Mesodermal cell (in vitro differentiated cells): ENCODE measurements around the gene RSL1D1.

Source experiments
- H3K27ac ChIP-seq: 2 replicates; pipeline ENCODE4 v1.7.0; 2013; ENCODE audit warnings: mild to moderate bottlenecking, low read depth, low read length, moderate library complexity; ENCODE audit not compliant: severe bottlenecking
- H3K36me3 ChIP-seq: 2 replicates; pipeline ENCODE4 v1.7.1; 2013; ENCODE audit warnings: mild to moderate bottlenecking, low read length, moderate library complexity; ENCODE audit not compliant: control insufficient read depth, insufficient read depth
- H3K4me1 ChIP-seq: one replicate; pipeline ENCODE4 v1.7.1; 2013; ENCODE audit warnings: mild to moderate bottlenecking, low read length; ENCODE audit not compliant: insufficient read depth, control insufficient read depth, poor library complexity, severe bottlenecking
- H3K4me3 ChIP-seq: 2 replicates; pipeline ENCODE4 v1.7.0; 2013; ENCODE audit warnings: low read length, control low read depth, mild to moderate bottlenecking; ENCODE audit not compliant: insufficient read depth, poor library complexity, severe bottlenecking; ENCODE audit errors: extremely low read depth
- H3K9me3 ChIP-seq: 2 replicates; pipeline ENCODE4 v1.7.1; 2013; ENCODE audit warnings: mild to moderate bottlenecking, low read length, moderate library complexity; ENCODE audit not compliant: control insufficient read depth
- WGBS, 2 experiments: methylation state at CpG; one replicate each; pipeline ENCODE4 v1.1.5; 2013; ENCODE audit warnings: missing lambda C conversion rate in 2 of 2; ENCODE audit not compliant: insufficient coverage in 2 of 2; 5-methylcytosine and 5-hydroxymethylcytosine counted together

RSL1D1 gene

GRCh38 chr16:11876306-11876705 is 25.0 kb upstream of the RSL1D1 start:
- no peaks in the 10 kb centered on the region for H3K9me3 ChIP-seq
- H3K27ac ChIP-seq, result no peak overlapping the region
- H3K36me3 ChIP-seq, result peaks cover 79% of the 10 kb centered on the region
- H3K4me1 ChIP-seq, result peaks cover 6% of the 10 kb centered on the region
- no peak overlapping the region for H3K4me3 ChIP-seq
- 92 to 99% methylated on average over 9 to 11 of the region's 12 CpGs for WGBS, 2 experiments

GRCh38 chr16:11875721-11876120 is 24.4 kb upstream of the RSL1D1 start:
- WGBS, 2 experiments, result 94% methylated on average over 2 to 3 of the region's 5 CpGs

DNA sequence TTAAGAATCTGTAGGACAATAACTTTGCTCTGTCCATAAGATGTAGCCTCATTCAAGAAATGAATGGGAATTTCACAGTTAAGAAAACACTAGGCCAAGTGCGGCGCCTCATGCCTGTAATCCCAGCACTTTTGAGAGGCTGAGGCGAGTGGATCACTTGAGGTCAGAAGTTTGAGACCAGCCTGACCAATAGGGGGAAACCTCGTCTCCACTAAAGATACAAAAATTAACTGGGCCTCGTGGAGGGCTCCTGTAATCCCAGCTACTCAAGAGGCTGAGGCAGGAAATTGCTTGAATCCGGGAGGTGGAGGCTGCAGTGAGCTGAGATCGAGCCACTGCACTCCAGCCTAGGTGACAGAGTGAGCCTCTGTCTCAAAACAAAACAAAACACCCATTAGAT is 19.9 kb upstream of the RSL1D1 start:
- H3K9me3 ChIP-seq, result no peaks in the 10 kb centered on the region
- peak overlapping the region; percentile 18 for H3K27ac ChIP-seq
- peaks cover 70% of the 10 kb centered on the region for H3K36me3 ChIP-seq
- peaks cover 7% of the 10 kb centered on the region for H3K4me1 ChIP-seq
- 62 to 75% methylated on average over 5 to 6 of the region's 7 CpGs for WGBS, 2 experiments
- no peak overlapping the region for H3K4me3 ChIP-seq

More at GRCh38 chr16:11875721-11876120, 24.4 kb upstream of the RSL1D1 start:
- H3K27ac ChIP-seq, result no peak overlapping the region
- H3K36me3 ChIP-seq, result peaks cover 76% of the 10 kb centered on the region
- H3K4me1 ChIP-seq, result peaks cover 7% of the 10 kb centered on the region
- no peak overlapping the region for H3K4me3 ChIP-seq
- H3K9me3 ChIP-seq, result no peaks in the 10 kb centered on the region

DNA sequence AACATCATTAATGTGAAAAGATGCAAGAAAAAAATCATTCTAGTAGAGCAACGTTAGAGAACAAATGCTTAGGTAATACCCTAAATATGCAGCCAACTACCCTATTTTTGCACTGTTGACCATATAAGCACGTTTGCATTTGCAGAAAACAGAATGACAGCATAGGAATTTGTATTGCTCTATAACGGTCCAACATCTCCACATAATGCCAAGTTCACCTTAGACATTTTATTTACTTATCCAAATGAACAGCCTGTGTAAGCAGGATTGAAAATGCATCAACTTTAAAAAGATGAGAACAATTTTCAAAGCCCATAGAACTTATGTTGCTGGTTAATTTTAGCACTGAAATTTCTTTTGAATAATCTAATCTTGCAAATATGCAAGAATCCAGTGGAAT is 19.1 kb upstream of the RSL1D1 start:
- no peak overlapping the region for H3K4me3 ChIP-seq
- peaks cover 7% of the 10 kb centered on the region for H3K4me1 ChIP-seq
- H3K9me3 ChIP-seq, result no peaks in the 10 kb centered on the region
- peaks cover 62% of the 10 kb centered on the region for H3K36me3 ChIP-seq
- 100% methylated on average over 1 of the region's 3 CpGs for WGBS, 2 experiments
- no peak overlapping the region for H3K27ac ChIP-seq

DNA sequence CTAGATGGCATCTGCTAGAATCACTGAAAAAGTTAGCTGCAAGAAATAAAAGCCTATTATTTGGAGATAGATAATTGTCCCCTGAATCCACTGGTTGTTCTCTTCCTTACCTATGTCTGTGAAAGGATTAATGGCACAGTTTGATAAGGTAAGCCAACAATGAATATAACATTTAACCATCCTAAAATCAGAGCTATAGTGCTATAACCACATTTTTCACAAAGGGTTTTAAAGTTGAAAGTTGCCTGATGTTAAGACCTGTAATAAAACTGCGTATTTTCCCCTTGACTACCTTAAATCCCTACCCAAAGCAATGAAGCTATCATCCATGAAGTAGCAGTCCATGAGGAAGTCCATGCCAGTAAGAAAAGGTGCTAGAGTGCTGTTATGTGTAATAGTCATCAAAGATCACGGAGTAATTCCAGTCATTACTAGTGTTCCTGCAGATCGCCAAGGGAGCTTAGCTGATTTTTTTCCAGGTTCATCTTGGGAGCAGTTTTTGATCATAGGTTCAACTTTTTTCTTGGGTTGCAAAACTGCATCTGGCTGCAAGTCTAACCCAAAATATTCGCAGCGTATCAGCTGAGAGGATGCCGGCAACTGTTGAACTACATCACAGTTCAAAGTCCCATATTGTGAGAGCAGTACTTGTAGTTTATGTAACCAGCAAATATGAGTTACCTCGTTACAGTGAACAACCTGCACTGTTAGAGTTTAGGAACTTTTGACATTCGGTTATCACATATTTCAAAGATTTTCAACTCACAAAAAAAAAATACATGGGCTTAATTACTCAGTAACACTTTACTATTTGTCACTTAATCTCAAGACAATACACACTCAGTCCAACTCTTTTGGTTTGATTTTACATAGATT is 18.2 kb upstream of the RSL1D1 start:
- no peaks in the 10 kb centered on the region for H3K9me3 ChIP-seq
- H3K4me1 ChIP-seq, result peaks cover 7% of the 10 kb centered on the region
- H3K36me3 ChIP-seq, result peaks cover 54% of the 10 kb centered on the region
- no peak overlapping the region for H3K27ac ChIP-seq
- no peak overlapping the region for H3K4me3 ChIP-seq
- 95 to 98% methylated on average over 3 to 4 of the region's 8 CpGs for WGBS, 2 experiments

DNA sequence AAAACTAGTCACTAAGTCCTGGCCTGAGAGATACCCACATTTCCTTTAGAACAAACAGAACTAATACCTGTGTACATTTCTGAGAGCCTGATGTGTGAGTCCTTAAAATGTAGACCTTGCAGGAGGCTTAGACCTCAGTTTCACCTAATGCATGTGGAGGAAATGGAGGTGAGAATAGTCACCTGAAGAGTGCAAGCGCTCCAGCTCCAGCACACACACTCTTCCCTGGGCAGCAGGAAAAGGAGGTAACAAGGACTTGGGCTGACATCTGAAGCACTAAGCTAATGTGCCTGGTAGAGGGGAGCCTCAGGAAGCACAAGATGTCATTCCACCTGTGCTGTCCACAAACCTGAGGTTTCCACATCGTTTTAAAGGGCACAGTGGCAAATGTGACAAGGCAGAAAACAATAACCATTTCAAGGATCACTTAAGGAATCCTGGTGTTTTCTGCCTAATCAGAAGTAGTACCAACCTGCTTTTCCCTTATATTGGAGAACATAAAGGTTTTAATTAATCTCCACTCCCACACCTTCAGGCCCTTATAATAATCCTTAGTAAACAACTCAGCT is 17.2 kb upstream of the RSL1D1 start:
- Histone ChIP-seq H3K4me1 (peaks cover 7% of the 10 kb centered on the region), H3K4me3 (no peak overlapping the region), H3K9me3 (no peaks in the 10 kb centered on the region), H3K27ac (no peak overlapping the region), H3K36me3 (peaks cover 44% of the 10 kb centered on the region)
- 73 to 95% methylated on average over 2 of the region's 2 CpGs for WGBS, 2 experiments

- no peaks in the 10 kb centered on the region for H3K4me1 ChIP-seq
- H3K36me3 ChIP-seq, result no peaks in the 10 kb centered on the region
- no peaks in the 10 kb centered on the region for H3K9me3 ChIP-seq
- no peak overlapping the region for H3K4me3 ChIP-seq
- WGBS, 2 experiments, result no CpG with 5 or more reads among the region's 2 CpGs
- no peak overlapping the region for H3K27ac ChIP-seq
Measured at GRCh38 chr16:11862489-11862888, 11.1 kb upstream of the RSL1D1 start.

DNA sequence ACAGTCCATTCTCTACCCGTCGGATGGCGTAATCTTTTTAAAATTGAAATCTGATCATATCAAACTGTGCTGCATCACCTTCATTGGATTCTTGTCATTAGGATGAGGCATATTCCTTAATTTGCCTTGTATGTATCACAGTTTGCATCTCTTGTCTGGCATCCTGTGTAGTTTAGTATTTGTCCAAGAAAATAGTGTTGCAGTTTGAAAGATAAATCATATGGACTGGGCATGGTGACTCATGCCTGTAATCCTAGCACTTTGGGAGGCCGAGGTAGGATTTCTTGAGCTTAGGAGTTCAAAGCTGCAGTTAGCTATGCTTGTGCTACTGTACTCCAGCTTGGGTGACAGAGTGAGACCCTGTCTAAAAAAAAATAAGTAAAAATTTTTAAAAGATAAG is 5.8 kb upstream of the RSL1D1 start:
- Histone ChIP-seq H3K36me3 (no peaks in the 10 kb centered on the region), H3K4me1 (no peaks in the 10 kb centered on the region), H3K4me3 (no peak overlapping the region), H3K9me3 (no peaks in the 10 kb centered on the region), H3K27ac (no peak overlapping the region)
- 68 to 100% methylated on average over 1 to 3 of the region's 4 CpGs for WGBS, 2 experiments

GRCh38 chr16:11852092-11852809 is 909 bp upstream of the RSL1D1 start:
- Histone ChIP-seq H3K27ac (peak overlapping the region; percentile 75), H3K4me3 (peak overlapping the region; percentile 97), H3K9me3 (no peaks in the 10 kb centered on the region), H3K4me1 (peaks cover 7% of the 10 kb centered on the region), H3K36me3 (peaks cover 28% of the 10 kb centered on the region)
- WGBS, 2 experiments, result 62 to 66% methylated on average over 25 to 27 of the region's 33 CpGs

DNA sequence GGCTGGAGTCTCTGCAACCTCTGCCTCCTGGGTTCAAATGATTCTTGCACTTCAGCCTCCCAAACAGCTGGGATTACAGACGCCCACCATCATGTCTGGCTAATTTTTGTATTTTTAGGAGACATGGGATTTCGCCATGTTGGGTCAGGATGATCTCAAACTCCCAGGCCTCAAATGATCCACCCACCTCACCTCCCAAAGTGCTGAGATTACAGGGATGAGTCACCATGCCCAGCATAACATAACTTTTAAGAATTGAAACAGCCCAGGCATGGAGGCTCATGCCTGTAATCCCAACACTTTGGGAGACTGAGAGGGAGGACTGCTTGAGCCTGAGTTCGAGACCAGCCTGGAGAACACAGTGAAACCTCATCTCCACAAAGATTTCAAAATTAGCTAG is 2.5 kb downstream of the RSL1D1 start:
- Histone ChIP-seq H3K4me1 (peaks cover 7% of the 10 kb centered on the region), H3K36me3 (peaks cover 62% of the 10 kb centered on the region), H3K27ac (no peak overlapping the region), H3K9me3 (no peaks in the 10 kb centered on the region), H3K4me3 (no peak overlapping the region)
- 90 to 100% methylated on average over 1 to 2 of the region's 3 CpGs for WGBS, 2 experiments
